ENCODE measurements around the gene SPTLC2. TPM values are rescaled to one million over a fixed set of nuclear protein-coding genes. Genes with fewer than 3 reads are reported as not detected.

SPTLC2 gene
- total RNA-seq, 1 experiment from 2014 or later = 15.8 TPM

GRCh38 chr14:77511486-77512162 lies 104.8 kb downstream of the SPTLC2 start:
- TF ChIP-seq, protein P1, sequence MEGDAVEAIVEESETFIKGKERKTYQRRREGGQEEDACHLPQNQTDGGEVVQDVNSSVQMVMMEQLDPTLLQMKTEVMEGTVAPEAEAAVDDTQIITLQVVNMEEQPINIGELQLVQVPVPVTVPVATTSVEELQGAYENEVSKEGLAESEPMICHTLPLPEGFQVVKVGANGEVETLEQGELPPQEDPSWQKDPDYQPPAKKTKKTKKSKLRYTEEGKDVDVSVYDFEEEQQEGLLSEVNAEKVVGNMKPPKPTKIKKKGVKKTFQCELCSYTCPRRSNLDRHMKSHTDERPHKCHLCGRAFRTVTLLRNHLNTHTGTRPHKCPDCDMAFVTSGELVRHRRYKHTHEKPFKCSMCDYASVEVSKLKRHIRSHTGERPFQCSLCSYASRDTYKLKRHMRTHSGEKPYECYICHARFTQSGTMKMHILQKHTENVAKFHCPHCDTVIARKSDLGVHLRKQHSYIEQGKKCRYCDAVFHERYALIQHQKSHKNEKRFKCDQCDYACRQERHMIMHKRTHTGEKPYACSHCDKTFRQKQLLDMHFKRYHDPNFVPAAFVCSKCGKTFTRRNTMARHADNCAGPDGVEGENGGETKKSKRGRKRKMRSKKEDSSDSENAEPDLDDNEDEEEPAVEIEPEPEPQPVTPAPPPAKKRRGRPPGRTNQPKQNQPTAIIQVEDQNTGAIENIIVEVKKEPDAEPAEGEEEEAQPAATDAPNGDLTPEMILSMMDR (IDR thresholded peaks at IDR 0.05; ENCODE audit: unreplicated experiment) = no peak
- BruUV-seq (replicated peaks) = no TSS peak
- ChIA-PET CTCF (no interaction called here), POLR2A (no interaction called here)
- peak overlapping the region; percentile 36 for H3K27ac Mint-ChIP-seq (ENCODE audit: low read depth, unreplicated experiment)
- H3K9me3 Mint-ChIP-seq (ENCODE audit: unreplicated experiment) = no peaks in the 10 kb centered on the region
- no peak overlapping the region for H3K4me3 Mint-ChIP-seq (ENCODE audit: unreplicated experiment)
- H3K36me3 Mint-ChIP-seq (ENCODE audit: insufficient read depth, unreplicated experiment) = peaks cover 46% of the 10 kb centered on the region
- peaks cover 19% of the 10 kb centered on the region for H3K4me1 Mint-ChIP-seq (ENCODE audit: insufficient read depth, unreplicated experiment)
- intact Hi-C loops (cut with micrococcal nuclease) = no loop called here
- peak; percentile 50 for DNase-seq (ENCODE audit: unreplicated experiment)
- H3K27me3 Mint-ChIP-seq (ENCODE audit: insufficient read depth, unreplicated experiment) = no peaks in the 10 kb centered on the region

DNA sequence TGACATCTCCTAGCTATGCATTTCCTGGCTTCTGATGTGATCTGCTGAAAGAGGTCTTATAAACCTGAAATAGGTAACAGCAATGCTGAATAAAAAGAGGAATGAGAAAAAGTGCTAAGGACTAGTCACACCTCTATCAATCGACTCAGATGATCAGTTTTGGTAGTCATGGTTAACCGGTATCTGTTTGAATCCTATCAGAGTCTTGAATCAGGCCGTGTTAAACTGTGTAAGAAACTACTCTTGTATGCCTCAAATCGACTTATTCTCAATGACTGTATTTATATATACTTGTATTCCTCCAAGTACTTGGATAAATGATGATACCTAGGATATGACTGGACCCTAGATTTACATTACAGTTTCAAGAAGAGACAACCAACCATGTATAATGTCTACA lies 107.1 kb downstream of the SPTLC2 start:
- no TSS peak for BruUV-seq (replicated peaks)
- TF ChIP-seq, protein P1 (IDR thresholded peaks at IDR 0.05; ENCODE audit: unreplicated experiment) = no peak
- CTCF ChIA-PET = interaction anchor here (0.7 to 1.3 kb wide), 2 partner anchors 24 to 199 kb away, joined by 3 read pairs; no protein-coding TSS in a partner anchor
- peaks cover 19% of the 10 kb centered on the region for H3K4me1 Mint-ChIP-seq (ENCODE audit: insufficient read depth, unreplicated experiment)
- intact Hi-C loops (cut with micrococcal nuclease) = no loop called here
- no peaks in the 10 kb centered on the region for H3K9me3 Mint-ChIP-seq (ENCODE audit: unreplicated experiment)
- peaks cover 24% of the 10 kb centered on the region for H3K36me3 Mint-ChIP-seq (ENCODE audit: insufficient read depth, unreplicated experiment)
- H3K27ac Mint-ChIP-seq (ENCODE audit: low read depth, unreplicated experiment) = no peak overlapping the region
- POLR2A ChIA-PET = interaction anchor here (1.0 to 1.7 kb wide), 2 partner anchors 51 to 53 kb away, joined by 7 to 8 read pairs; partner anchors contain the start of gene VIPAS39
- no peak overlapping the region for H3K4me3 Mint-ChIP-seq (ENCODE audit: unreplicated experiment)
- no peak for DNase-seq (ENCODE audit: unreplicated experiment)
- H3K27me3 Mint-ChIP-seq (ENCODE audit: insufficient read depth, unreplicated experiment) = no peaks in the 10 kb centered on the region

- intact Hi-C loops (cut with micrococcal nuclease) = no loop called here
- Mint-ChIP-seq H3K36me3 (ENCODE audit: insufficient read depth, unreplicated experiment) (peaks cover 23% of the 10 kb centered on the region), H3K27me3 (ENCODE audit: insufficient read depth, unreplicated experiment) (no peaks in the 10 kb centered on the region), H3K27ac (ENCODE audit: low read depth, unreplicated experiment) (peak overlapping the region; percentile 57), H3K9me3 (ENCODE audit: unreplicated experiment) (no peaks in the 10 kb centered on the region), H3K4me3 (ENCODE audit: unreplicated experiment) (no peak overlapping the region), H3K4me1 (ENCODE audit: insufficient read depth, unreplicated experiment) (peaks cover 19% of the 10 kb centered on the region)
- no peak for DNase-seq (ENCODE audit: unreplicated experiment)
- TF ChIP-seq, protein P1 (IDR thresholded peaks at IDR 0.05; ENCODE audit: unreplicated experiment) = no peak
- ChIA-PET POLR2A (interaction anchor here (1.0 to 1.7 kb wide), 3 partner anchors 31 to 52 kb away, joined by 3 to 8 read pairs (median 7); partner anchors contain the start of gene VIPAS39), CTCF (interaction anchor here (0.7 to 1.3 kb wide), 2 partner anchors 24 to 200 kb away, joined by 3 read pairs; no protein-coding TSS in a partner anchor)
- BruUV-seq (replicated peaks) = no TSS peak
These were observed 107.6 kb downstream of the SPTLC2 start for GRCh38 chr14:77508876-77509275.

- peaks cover 19% of the 10 kb centered on the region for H3K4me1 Mint-ChIP-seq (ENCODE audit: insufficient read depth, unreplicated experiment)
- BruUV-seq (replicated peaks) = no TSS peak
- peaks cover 23% of the 10 kb centered on the region for H3K36me3 Mint-ChIP-seq (ENCODE audit: insufficient read depth, unreplicated experiment)
- no peaks in the 10 kb centered on the region for H3K9me3 Mint-ChIP-seq (ENCODE audit: unreplicated experiment)
- peak; percentile 78 for DNase-seq (ENCODE audit: unreplicated experiment)
- TF ChIP-seq, protein P1 (IDR thresholded peaks at IDR 0.05; ENCODE audit: unreplicated experiment) = no peak
- no peaks in the 10 kb centered on the region for H3K27me3 Mint-ChIP-seq (ENCODE audit: insufficient read depth, unreplicated experiment)
- peak overlapping the region; percentile 57 for H3K27ac Mint-ChIP-seq (ENCODE audit: low read depth, unreplicated experiment)
- intact Hi-C loops (cut with micrococcal nuclease) = no loop called here
- CTCF ChIA-PET = interaction anchor here (1.1 to 1.3 kb wide), 2 partner anchors 15 to 25 kb away, joined by 3 to 4 read pairs; no protein-coding TSS in a partner anchor
- H3K4me3 Mint-ChIP-seq (ENCODE audit: unreplicated experiment) = no peak overlapping the region
- POLR2A ChIA-PET = interaction anchor here (0.6 to 1.7 kb wide), 6 partner anchors 30 to 595 kb away, joined by 3 to 8 read pairs (median 5); partner anchors contain the start of genes AHSA1, SAMD15, TMED8 and VIPAS39
These were observed 108.2 kb downstream of the SPTLC2 start for GRCh38 chr14:77508249-77508648.

Measured in MCF 10A (cell line).